DMS114 treated with DMSO at 0.1 percent for 48 hours (cell line): ENCODE measurements around the gene IL21R.

ENCODE experiments used
- DNase-seq: peaks from one replicate; lab custom pipeline; 2025; ENCODE audit not compliant: unreplicated experiment; lab: John Stamatoyannopoulos, UW

The IL21R gene

GRCh38 chr16:27482397-27483087 is 80.6 kb downstream of the IL21R start:
- DNase-seq, result no peak

- DNase-seq, result no peak
Observed at GRCh38 chr16:27483088-27483437, 81.1 kb downstream of the IL21R start.

GRCh38 chr16:27483624-27484023 is 81.7 kb downstream of the IL21R start:
- DNase-seq, result no peak

- no peak for DNase-seq
Observed at GRCh38 chr16:27485126-27485525, 83.2 kb downstream of the IL21R start.

GRCh38 chr16:27485811-27486210 is 83.8 kb downstream of the IL21R start:
- DNase-seq, result no peak

- DNase-seq, result no peak
Observed at GRCh38 chr16:27486344-27486743, 84.4 kb downstream of the IL21R start.

- DNase-seq, result no peak
Observed at GRCh38 chr16:27486760-27487159, 84.8 kb downstream of the IL21R start.

GRCh38 chr16:27489421-27489820 is 87.4 kb downstream of the IL21R start:
- no peak for DNase-seq

GRCh38 chr16:27489906-27490305 is 87.9 kb downstream of the IL21R start:
- no peak for DNase-seq

GRCh38 chr16:27491894-27492587 is 90.1 kb downstream of the IL21R start:
- DNase-seq, result no peak

GRCh38 chr16:27492588-27492979 is 90.6 kb downstream of the IL21R start:
- no peak for DNase-seq

GRCh38 chr16:27495191-27495590 is 93.2 kb downstream of the IL21R start:
- no peak for DNase-seq

- DNase-seq, result no peak
Observed at GRCh38 chr16:27498031-27498825, 96.3 kb downstream of the IL21R start.

- no peak for DNase-seq
Observed at GRCh38 chr16:27498916-27499658, 97.1 kb downstream of the IL21R start.

GRCh38 chr16:27499659-27500055 is 97.7 kb downstream of the IL21R start:
- no peak for DNase-seq

- DNase-seq, result no peak
Observed at GRCh38 chr16:27500801-27501200, 98.8 kb downstream of the IL21R start.
